Lower leg skin (tissue), 3 donors: ENCODE data around the gene PPFIA4.

Source experiments
- CTCF ChIP-seq, 3 donors: fragments of 450-650 bp; IDR thresholded peaks; one replicate each; pipeline ENCODE4 v1.5.1; 2016; ENCODE audit warnings: antibody characterized with exemption in 3 of 3, mild to moderate bottlenecking in 3 of 3, moderate library complexity in 2 of 3
- POLR2A ChIP-seq, 2 donors: fragments of 450-650 bp; IDR thresholded peaks; one replicate each; pipeline ENCODE4 v1.6.1; 2016 to 2017; ENCODE audit warnings: antibody characterized with exemption in 2 of 2, mild to moderate bottlenecking in 1 of 2, moderate library complexity in 1 of 2

GRCh38 chr1:203124011-203124410 is 97.7 kb downstream of the PPFIA4 start:
- TF ChIP-seq POLR2A (IDR thresholded peaks at IDR 0.05) (no peak), CTCF (IDR thresholded peaks at IDR 0.05) (no peak)
